HepG2 (cell line): ENCODE data around the gene KIF24. TPM values are rescaled to one million over a fixed set of nuclear protein-coding genes. Genes with fewer than 3 reads are reported as not detected.
A peak's percentile ranks its signal among the peaks of the same experiment; 100 is the strongest.

Experiments used
- FOXK1 ChIP-seq: sonication (generic); formaldehyde crosslinking; IDR thresholded peaks from 2 replicates; pipeline ENCODE4 v1.4.0; 2020; ENCODE audit warnings: low read depth, missing genetic modification reagents, borderline replicate concordance
- GZF1 ChIP-seq: sonication (generic); formaldehyde crosslinking; IDR thresholded peaks from 2 replicates; pipeline ENCODE4 v1.5.1; 2020; ENCODE audit warnings: mild to moderate bottlenecking, missing genetic modification reagents
- HDAC1 ChIP-seq: sonication (generic); formaldehyde crosslinking; IDR thresholded peaks from 2 replicates; pipeline ENCODE4 v1.5.1; 2020; ENCODE audit warnings: mild to moderate bottlenecking, missing genetic modification reagents
- KDM5B ChIP-seq: sonication (generic); formaldehyde crosslinking; IDR thresholded peaks from 2 replicates; pipeline ENCODE4 v1.4.0; 2020; ENCODE audit warnings: missing genetic modification reagents, mild to moderate bottlenecking, borderline replicate concordance
- MED1 ChIP-seq: sonication (generic); formaldehyde crosslinking; IDR thresholded peaks from 2 replicates; pipeline ENCODE4 v1.4.0; 2020; ENCODE audit warnings: missing genetic modification reagents
- TARDBP ChIP-seq: sonication (generic); formaldehyde crosslinking; IDR thresholded peaks from 2 replicates; pipeline ENCODE4 v1.8.0; 2022; ENCODE audit warnings: mild to moderate bottlenecking, missing genetic modification reagents
- THRA ChIP-seq: sonication (generic); formaldehyde crosslinking; IDR thresholded peaks from 2 replicates; pipeline ENCODE4 v1.4.0; 2020; ENCODE audit warnings: missing genetic modification reagents, borderline replicate concordance
- ZBTB40 ChIP-seq, 2 experiments: fragments of 450-650 bp in 1 of 2; sonication (generic) in 1 of 2; formaldehyde crosslinking in 1 of 2; IDR thresholded peaks; 2 replicates each; pipeline versions ENCODE4 v1.6.1 to v1.8.0; 2016 to 2022; ENCODE audit warnings: antibody characterized with exemption in 1 of 2, mild to moderate bottlenecking in 1 of 2, missing genetic modification reagents in 1 of 2
- ZFYVE20 ChIP-seq: sonication (generic); formaldehyde crosslinking; IDR thresholded peaks from 2 replicates; pipeline ENCODE4 v1.8.0; 2023; ENCODE audit warnings: low read depth, mild to moderate bottlenecking, moderate library complexity, missing genetic modification reagents, borderline replicate concordance
- ZHX1 ChIP-seq: sonication (generic); formaldehyde crosslinking; IDR thresholded peaks from 2 replicates; pipeline ENCODE4 v1.8.1; 2022; ENCODE audit warnings: low read depth, mild to moderate bottlenecking, missing genetic modification reagents
- ZNF10 ChIP-seq: sonication (generic); formaldehyde crosslinking; IDR thresholded peaks from 2 replicates; pipeline ENCODE4 v1.4.0; 2020; ENCODE audit warnings: mild to moderate bottlenecking, low read depth, missing genetic modification reagents, borderline replicate concordance
- ZNF512 ChIP-seq: sonication (generic); formaldehyde crosslinking; IDR thresholded peaks from 2 replicates; pipeline ENCODE4 v1.4.0; 2020; ENCODE audit warnings: mild to moderate bottlenecking, missing genetic modification reagents
- ZNF850 ChIP-seq: sonication (generic); formaldehyde crosslinking; conservative IDR thresholded peaks from 2 replicates; pipeline ENCODE4 v1.9.0; 2021; ENCODE audit warnings: mild to moderate bottlenecking, missing genetic modification reagents
- polyA plus RNA-seq, 8 experiments: library from polyadenylated mRNA; depleted of rRNA in 3 of 8; stranded (reverse) in 7 of 8; unstranded in 1 of 8; fragments of >200 nt; fragmentation: Illumina TruSeq in 4 of 8; extraction: Trizol in 4 of 8; gene quantifications; 2 replicates each; pipeline versions ENCODE4 v1.2.1 to v1.2.3, GENCODE V29; 2011 to 2016; ENCODE audit warnings: low read depth in 4 of 8, missing spikeins in 1 of 8, mixed read lengths in 1 of 8; ENCODE audit not compliant: insufficient read depth in 1 of 8
- total RNA-seq, 5 experiments: library from RNA; depleted of rRNA; stranded (reverse); fragments of >200 nt; fragmentation: Illumina TruSeq; extraction: Trizol; gene quantifications; 2 replicates each; pipeline ENCODE4 v1.2.3, GENCODE V29; 2016; ENCODE audit warnings: low read depth in 1 of 5

Gene KIF24
- total and polyA plus RNA-seq, 2 of the 13 experiments (the other 11 are each of a cell fraction or from before 2014, with no cell fraction given): 1.1 to 3.0 TPM

- TF ChIP-seq ZHX1 (CRISPR knock-in tag): peak; percentile 34
- TF ChIP-seq ZNF850 (CRISPR knock-in tag): no peak
- peak; percentile 76 for TF ChIP-seq TARDBP (CRISPR knock-in tag)
- TF ChIP-seq MED1: peak; percentile 76
- TF ChIP-seq ZBTB40 (IDR thresholded peaks at IDR 0.05): no peak
- TF ChIP-seq ZBTB40 (CRISPR knock-in tag; IDR thresholded peaks at IDR 0.05): peak; percentile 52; the same call in 1 of the 2 replicates
- TF ChIP-seq KDM5B: peak; percentile 60; the same call in 1 of the 2 replicates
- no peak for TF ChIP-seq ZNF10
- no peak for TF ChIP-seq ZFYVE20 (CRISPR knock-in tag)
- TF ChIP-seq HDAC1 (CRISPR knock-in tag): 0 out of 2 replicates have a peak, but pooled peaks have one; percentile 51
- 0 out of 2 replicates have a peak, but pooled peaks have one; percentile 25 for TF ChIP-seq GZF1 (CRISPR knock-in tag)
- no peak for TF ChIP-seq ZNF512 (CRISPR knock-in tag)
- TF ChIP-seq FOXK1 (CRISPR knock-in tag): peak; percentile 57; the same call in 1 of the 2 replicates
- peak; percentile 74 for TF ChIP-seq THRA (CRISPR knock-in tag)
Measured at GRCh38 chr9:34374905-34375552, 46.0 kb upstream of the KIF24 start (continued).
